ENCODE data around the gene HOXC9. TPM values are rescaled to one million over a fixed set of nuclear protein-coding genes. Genes with fewer than 3 reads are reported as not detected.

HOXC9 gene
- total RNA-seq, 1 experiment from 2014 or later: 7.8 TPM

DNA sequence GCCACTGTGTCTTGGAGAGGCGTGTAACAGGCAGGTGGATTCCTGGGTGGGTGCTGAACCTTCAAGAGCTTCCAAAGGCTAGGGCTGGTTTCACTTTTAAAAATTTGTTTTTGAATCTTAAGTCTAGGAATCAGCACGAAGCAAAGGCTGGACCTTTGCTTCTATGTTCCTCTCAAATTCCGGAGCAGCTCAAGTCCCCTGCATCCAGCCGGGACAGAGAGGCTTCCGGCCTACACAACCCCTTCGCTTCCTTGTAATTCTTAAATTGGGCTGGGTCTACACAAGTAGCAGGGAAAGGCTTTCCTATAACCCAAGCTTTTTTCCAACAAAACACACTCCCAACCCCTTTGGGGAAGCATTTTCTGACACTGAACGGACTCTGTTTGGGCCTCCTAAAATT, 37.0 kb upstream of the HOXC9 start:
- no peak for DNase-seq (ENCODE audit: low read depth)

DNA sequence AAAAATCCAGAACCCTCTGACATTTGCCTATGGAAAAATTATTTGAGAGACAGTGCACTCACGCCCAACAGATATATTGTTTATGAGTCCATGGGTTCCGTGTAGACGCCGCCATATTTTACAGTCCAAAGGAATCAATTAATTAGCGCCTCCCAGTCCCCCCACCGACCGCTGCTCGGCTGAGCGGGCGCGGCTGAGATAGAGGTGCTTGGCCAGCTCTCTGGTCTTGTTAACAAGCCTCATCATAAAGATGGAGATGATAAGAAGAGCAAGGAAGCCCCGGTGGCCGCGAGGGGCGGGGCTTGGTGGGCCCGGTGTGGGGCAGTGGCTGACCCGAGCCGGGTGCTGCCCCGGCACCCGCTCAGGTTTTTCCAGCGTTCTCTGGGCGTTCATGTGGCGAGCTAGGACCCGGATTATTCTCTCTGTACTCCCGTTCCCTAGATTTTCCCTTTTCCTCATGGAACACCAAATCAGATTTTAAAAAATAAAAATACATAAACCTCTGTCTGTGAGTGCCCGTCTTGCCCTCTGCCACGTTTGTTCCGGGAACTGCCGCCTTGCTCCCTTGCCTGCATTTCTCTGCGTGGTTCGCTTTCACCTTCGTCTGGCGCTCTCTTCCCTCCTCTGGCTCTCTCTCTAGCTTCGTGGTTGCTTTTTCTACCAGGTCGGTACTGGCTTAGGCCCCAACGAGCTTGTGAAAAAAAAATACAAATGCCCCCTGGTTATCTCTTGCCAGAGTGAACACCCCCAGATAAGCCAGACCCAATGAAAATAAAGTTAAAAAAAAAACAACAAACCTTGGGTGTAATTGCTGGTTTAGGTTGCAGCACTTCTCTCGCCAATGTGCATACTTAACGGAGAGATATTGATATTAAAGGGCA, 36.3 kb upstream of the HOXC9 start:
- no peak for DNase-seq (ENCODE audit: low read depth)

DNA sequence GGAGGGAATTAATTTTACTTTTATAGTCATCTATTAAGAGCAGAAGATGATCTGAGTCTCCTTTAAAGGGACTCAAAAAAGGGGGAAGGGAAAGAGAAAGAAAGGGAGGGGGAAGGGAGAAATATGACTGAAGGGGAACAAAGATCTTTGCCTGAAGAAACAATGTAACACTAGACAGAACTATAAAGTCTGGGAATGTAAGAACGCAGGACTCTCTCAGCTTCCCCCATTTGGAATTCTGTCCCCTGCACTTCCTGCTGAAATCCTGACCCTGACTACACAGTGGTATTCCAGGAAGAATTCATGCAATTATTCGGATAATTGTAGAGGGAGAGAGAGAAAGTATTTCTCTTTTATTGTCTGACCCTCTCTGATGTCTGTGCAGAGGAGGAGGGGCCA, 35.6 kb upstream of the HOXC9 start:
- DNase-seq (ENCODE audit: low read depth): no peak

DNA sequence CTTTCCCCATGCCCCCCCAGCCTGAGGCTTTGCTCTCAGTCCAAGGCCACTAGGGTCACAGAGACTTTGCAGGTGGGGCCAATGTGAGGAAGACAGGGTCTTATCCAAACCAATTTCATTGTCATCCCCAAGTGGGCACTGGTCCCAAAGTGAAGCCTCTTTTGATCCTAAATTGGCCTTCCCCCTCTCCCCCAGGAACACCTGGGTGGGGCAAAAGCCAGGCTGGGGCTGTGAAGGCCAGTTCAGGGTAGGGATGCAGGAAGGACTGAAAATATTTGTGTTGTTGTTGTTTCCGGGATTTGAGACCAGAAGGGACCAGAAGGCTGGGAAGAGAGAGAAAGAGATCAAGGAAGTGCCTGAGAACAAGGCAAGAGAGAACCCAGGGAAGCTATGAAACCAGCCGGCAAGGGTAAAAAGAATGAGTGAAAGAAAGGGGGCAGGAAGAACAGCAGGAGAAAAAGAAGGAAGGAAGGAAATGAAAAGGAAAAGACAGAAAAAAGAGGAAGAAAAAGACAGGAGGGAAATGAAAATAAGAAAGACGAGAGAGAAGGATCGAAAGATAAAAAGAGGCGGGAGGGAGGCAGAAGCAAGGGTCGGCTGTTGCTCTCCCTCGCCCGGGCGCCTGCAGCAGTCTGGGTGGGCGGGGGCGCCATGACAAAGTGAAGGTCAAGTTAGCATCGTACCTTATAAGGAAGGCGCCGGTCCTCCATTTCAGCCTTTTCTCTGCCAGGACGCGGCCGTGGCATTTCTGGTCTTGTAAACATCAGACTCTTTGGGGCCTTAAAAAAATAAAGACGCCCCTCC, 34.5 kb upstream of the HOXC9 start:
- DNase-seq (ENCODE audit: low read depth): no peak

DNA sequence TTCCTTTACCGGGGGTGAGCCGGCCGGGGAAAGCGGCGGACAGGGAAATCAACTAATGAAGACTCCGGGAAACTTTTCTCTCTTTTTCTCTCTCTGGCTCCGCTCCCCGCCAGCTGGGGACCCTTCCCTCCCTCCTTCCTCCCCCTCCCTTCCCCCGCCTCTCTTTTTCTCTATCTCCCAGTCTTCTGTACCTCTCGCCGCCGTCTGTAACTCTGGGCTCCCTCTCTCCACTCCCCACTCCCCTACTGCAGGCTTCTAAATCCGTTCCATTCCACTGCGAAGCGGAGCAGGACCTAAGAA, 33.9 kb upstream of the HOXC9 start:
- no peak for DNase-seq (ENCODE audit: low read depth)

DNA sequence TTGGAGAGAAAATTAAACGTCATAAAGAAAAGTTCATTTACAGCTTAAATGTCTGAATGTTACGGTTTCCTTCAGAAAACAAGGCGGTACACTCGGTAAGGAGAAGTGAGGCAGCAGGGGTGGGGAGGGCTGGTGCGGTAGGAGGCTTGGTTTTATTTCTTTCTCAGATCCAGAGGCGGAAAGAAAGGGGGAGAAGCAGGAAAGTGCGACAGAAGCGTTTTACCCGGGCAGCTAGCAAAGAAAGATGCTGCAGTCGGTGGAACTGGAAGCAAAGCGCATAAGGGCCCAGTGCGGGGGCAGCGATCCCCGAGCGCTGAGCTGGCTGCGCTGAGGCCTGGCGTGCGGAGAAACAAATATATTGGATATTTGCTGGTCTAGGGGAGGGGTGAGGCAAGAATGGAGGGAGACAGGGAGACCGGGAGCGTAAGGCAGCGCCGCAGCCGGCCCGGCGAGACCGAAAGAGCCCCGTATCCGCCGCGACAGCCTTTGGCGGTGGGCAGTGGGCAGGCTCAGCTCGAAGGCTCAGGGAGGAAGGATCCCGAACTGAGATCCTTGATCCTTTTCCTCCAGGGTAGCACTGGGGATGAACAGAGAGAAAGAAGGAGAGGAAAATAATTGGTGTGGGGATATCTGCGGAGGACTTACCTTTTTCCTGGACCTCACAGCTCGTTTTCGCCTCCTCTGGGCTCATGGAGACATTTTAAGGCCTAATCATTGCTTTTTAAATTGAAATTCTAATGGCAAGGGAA, 33.4 kb upstream of the HOXC9 start:
- DNase-seq (ENCODE audit: low read depth): no peak

DNA sequence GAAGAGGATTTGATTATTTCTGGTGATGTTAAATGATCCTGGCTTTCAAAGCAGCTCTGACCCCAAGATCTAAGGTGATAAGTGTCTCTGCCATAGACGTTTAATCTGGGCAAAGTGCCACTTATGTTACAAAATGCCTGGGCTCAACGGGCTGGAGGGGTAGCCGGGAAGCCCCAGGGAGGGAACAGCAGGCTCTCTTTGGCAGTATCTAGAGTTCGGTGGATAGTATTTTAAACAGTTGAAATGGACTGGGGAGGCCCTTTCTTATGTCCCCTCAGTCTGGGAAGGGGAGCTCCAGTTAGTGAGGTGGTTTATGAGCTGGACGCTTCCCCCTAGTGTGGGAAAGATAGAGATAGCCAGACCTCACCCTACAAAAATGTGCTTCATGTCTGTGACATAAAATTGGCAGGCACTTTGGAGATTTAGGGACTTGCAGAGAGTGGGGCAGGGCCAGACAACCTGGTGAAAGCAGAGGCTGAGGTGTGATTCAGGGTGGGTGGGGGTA, 32.5 kb upstream of the HOXC9 start:
- DNase-seq (ENCODE audit: low read depth): no peak

DNA sequence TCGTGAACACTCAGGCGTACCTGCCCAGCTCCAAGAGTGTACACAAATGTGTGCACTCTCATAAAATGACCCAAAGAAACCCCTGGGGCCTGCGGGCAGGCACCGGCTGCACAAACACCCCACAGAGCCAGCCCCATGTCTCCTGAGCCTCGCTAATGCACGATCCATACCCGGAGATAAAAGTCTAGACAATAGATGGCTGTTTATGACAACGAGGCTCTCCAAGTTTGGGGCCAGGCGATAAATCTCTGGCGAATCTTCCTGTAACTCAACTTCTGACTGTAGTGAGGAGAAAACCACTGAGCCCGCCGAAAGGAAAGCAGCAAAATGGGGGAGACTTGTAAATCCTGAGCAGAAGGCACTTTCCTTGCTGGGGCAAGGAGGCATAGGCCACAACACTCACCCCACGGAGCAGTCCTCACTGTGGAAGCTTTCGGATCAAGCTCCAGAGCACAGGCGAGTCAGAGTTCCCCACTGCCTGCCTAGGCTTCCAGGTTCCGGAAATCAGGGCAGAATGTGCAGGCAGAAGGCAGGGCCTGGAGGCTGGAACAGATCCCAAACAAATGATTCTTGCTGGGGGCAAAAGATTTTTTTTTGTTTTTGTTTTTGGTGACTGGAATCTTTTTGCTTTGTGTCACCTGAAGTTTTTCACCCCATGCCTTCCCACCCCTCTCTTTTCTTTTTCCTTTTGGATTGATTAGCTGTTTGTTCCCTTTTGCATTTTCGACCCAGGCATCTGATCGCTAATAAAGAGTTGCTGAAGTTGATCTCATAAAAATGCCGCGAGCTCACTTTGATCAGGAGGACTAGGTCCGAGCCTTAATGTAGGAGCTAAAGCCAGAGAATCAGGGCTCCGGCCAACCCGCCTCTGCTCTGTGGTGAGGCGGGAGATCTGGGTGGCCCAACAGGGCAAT, 31.5 kb upstream of the HOXC9 start:
- DNase-seq (ENCODE audit: low read depth): no peak

DNA sequence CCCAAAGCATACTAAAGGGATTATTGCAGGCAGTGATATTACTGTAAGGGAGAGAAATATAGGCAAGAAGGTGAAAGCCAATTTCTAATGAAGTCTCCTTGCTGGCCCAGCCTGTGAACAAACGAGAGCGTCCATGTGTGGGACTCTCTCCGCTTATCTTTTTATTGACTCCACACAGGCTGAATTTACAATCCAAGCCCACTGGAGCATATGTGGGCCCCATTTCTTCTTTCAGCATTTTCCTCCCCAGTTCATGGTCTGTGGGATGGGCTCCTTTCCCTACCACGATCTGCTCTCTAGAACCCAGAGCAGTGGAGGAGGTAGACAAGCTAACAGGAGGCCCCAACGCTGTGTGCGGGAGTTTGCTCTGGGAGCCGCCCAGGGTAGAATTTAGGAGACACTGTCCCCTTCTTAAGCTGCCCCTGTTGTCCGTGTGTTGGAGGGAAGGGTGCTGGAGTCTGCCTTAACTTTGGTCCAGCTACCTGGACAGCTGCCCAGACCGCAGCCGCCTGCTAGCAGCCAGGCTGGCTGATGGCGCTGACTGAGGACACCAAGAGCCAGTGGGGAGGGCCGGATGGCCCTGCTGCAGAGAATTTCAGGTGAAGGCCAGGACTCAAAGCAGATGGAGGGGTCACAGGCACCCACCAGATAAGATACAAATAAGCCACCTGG, 30.2 kb upstream of the HOXC9 start:
- no peak for DNase-seq (ENCODE audit: low read depth)

DNA sequence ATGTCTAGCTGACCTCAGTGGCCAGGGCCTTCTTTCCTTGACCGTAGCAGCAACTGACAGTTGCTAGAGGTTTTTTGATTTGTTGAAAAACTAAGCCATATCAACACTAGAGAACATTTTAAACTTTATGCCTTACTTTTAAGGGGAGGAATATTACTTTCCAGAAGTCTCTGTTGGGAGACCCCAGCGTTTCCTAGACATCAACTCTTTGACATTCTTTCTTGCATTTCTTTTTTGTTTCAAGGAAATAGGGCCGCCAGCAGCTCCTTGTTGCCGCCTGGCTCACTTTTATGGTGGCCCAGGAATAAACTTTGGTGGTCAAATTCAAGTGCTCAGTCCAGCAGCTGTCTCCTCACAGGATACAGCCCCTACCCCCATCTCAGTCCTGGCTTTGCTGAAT, 29.5 kb upstream of the HOXC9 start:
- no peak for DNase-seq (ENCODE audit: low read depth)

DNA sequence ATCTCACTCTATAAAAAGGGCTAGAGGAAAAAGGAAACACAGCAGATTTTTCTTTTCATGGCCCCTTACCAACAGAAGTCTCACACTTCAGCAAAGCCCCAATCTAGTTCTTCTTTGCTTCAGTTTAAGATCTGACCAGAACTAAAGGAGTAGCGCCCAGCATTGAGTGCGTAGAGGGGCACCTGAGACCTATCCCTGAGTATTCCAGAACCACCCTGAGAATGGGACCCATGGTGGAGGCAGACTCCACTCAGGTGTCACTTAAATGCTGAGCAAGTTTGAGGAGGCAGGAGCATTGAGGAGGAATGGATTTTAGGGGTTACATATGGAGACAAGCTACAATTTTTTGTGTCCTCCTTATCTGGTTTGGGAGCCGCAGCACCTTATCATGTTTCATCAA, 28.8 kb upstream of the HOXC9 start:
- no peak for DNase-seq (ENCODE audit: low read depth)

DNA sequence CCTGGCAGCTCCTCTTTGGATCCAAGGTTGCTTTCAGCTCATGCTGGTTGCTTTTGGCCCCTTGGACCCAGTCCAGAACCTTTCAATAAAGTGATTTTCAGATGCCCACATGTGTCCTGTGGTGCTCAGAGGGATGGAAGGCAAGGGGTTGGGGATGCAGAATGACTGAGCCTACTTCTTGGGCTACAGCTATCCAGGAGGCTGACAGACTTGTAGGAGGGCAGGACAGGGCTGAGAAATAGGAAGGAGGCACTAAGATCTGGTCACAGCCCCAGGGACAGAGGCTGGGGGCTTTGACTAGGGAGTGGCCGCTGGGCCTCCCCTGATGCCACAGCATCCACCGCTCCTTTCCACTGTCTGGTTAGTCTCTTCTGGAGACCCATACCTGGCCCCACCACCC, 28.3 kb upstream of the HOXC9 start:
- DNase-seq (ENCODE audit: low read depth): no peak

DNA sequence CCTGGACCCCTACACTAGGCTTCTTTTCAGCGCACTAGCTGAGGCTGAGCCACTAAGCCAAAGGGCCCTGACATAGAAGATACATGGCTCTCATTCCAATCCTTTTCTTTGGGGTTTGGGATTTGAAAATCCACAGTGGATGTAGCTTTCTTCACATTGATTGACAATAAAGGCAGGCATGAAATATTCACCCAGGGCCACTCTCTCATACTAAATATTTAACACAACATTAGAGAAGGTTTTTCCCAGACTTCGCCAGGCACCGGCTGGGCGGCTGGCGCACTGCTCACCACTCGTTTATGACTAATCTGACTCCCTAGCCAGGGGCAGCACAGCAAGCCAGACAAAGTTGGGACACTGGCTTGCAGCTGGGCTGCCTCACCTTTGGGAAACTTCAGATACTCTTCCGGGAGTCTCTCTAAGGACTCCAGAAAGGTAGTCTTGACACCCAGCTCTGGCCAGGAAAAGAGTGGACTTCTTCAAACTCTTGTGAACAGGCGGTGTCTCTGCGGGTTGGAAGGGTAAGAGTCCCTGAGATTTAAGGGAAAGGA, 27.7 kb upstream of the HOXC9 start:
- peak; percentile 29 for DNase-seq (ENCODE audit: low read depth)

DNA sequence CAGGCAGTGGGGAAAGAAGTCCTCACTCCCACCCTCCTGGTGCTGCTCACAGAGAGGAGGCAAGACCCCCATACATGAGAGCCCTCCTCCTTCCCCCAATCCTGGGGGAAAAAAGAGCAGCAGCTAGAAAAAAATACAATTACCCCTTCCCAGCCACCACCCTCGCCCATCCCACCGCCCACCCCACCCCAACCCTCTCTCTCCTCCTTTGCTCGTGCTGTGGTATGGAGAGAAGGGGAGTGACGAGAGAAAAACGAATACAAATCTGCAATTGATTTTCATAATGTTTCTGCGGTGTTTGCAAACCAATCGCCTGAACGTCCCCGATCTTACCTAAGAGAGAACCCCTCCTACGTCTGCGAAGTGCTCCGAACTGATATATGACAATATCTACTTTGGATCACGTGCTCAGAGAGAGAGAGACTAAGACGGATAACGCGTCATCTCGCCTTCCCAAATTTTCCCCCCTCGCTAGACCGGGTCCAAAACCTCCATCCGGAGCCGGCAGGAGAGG, 27.2 kb upstream of the HOXC9 start, which contains the start of gene HOXC11:
HOXC11 (plus strand) TSS at position 405 of the 514 bp plus-strand sequence. CDS start 116 bp downstream, outside the sequence.
- DNase-seq (ENCODE audit: low read depth): no peak

DNA sequence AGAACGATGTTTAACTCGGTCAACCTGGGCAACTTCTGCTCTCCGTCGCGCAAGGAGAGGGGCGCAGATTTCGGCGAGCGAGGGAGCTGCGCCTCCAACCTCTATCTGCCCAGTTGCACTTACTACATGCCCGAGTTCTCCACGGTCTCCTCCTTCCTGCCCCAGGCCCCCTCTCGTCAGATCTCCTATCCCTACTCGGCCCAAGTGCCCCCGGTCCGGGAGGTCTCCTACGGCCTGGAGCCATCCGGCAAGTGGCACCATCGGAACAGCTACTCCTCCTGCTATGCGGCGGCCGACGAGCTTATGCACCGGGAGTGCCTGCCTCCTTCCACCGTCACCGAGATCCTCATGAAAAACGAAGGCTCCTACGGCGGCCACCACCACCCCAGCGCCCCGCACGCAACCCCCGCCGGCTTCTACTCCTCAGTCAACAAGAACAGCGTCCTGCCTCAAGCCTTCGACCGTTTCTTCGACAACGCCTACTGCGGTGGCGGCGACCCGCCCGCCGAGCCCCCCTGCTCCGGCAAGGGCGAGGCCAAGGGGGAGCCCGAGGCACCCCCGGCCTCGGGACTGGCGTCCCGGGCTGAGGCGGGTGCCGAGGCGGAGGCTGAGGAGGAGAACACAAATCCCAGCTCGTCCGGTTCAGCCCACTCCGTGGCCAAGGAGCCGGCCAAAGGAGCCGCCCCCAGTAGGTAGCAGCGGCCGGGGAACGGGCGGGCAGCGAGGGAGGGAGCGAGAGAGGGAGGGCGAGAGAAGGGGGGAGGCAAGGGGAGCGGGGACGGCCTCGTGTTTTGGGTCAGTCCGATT, 26.5 kb upstream of the HOXC9 start:
- DNase-seq (ENCODE audit: low read depth): peak; percentile 75

DNA sequence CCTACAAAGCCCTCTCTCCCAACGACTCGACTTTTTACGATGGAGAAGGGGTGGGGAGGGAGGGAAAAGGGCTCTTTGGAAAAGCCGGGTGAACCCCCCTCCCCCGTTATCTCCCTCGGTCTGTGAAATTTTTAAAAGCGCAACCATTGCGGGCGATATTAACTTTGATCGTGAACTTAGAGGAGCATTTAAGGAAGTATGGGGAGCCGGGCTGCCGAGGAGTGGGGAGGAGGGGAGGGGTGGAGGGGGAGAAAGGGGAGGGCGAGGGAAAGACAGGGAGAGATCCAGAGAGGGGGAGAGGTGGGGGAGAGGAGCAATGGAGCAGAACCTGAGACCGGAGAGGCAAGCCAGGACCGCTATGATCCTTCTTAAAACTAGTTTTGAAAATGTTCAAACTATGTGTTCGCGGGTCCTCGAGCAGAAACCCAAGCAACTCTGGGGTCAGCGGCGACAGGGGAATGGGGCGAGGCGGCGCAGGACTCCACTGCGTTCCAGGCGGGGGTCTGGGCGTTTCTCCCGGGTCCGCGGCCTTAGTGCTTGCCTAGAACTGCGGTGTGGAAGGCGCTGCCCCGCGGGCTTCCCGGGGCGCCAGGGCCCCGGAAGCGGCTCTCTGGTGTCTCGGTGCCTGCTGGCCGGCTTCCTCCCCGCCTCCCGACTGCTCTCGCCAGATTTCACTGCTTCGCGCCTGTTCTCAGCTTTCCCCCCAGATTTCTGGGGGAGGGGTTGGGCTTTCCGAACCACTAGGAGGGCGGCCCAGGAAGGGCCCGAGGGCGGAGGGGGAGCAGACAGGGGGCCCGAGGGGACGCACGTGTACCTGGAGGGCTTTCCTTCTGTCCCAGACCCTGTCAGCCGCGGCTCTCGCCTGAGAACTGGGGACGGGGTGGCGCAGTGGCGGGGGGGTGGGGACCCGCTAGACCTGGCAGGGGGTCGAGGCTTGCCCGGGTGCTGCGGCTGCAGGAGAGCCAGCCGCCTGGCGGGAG, 25.6 kb upstream of the HOXC9 start, which contains the start of gene HOTAIR:
HOTAIR (minus strand) TSS at position 871 of the 980 bp plus-strand sequence.
- peak; percentile 82 for DNase-seq (ENCODE audit: low read depth)

DNA sequence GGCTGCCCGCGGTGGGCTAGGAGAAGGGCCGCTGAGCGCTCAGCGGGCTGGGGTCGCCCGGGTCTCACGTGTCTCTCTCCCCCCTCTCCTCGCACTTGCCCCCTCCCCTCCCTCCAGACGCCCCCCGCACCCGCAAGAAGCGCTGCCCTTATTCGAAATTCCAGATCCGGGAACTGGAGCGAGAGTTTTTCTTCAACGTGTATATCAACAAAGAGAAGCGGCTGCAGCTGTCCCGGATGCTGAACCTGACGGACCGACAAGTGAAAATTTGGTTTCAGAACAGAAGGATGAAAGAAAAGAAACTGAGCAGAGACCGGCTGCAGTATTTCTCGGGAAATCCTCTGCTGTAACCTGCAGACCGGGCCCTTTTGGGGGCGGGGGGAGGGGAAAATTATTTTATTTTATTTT, 24.9 kb upstream of the HOXC9 start:
- peak; percentile 32 for DNase-seq (ENCODE audit: low read depth)

All from LHCN-M2 (cell line).